Heart left ventricle (tissue), 13 donors: ENCODE measurements around the gene TAS2R19.

Experiments used
- POLR2A ChIP-seq, 2 donors: fragments of 450-650 bp; IDR thresholded peaks; one replicate each; pipeline ENCODE4 v1.6.1; 2017; ENCODE audit warnings: antibody characterized with exemption in 2 of 2, mild to moderate bottlenecking in 2 of 2, moderate library complexity in 2 of 2
- TF ChIP-seq, protein P1 (sequence below), 12 donors: fragments of 200-600 bp; sonication (generic) in 4 of 12; IDR thresholded peaks; one replicate each; pipeline versions ENCODE4 v1.5.0 to v1.8.0; 2018 to 2022; ENCODE audit warnings: antibody characterized with exemption in 12 of 12, mild to moderate bottlenecking in 5 of 12
- donor health status: ischemic (EF 13 %, LVEDD 7.1; RV severe dilation, severe dysfunction).
- donor health status: DM: no; HTN: yes; CAD: no.
- donor health status: DM: no; HTN: no; CAD: no.
- donor health status: ischemic (EF 25% LVEDD 6.9; RV normal size, moderate dysfunction).
- donor health status: ischemic (EF 25% LVEDD 5.7; RV mildly dilated, moderate dysfunction).
- donor health status: ischemic (EF 35%, LVEDD 5.7; RV mildly dilated, moderate dysfunction).
- donor health status: nonischemic (EF 11% LVEDD 7.7; RV severe dilation, severe dysfunction).
- donor health status: DM: yes; HTN: yes; CAD: no.
- donor health status: PGD.
- donor health status: ischemic (EF 29% LVEDD 5.4; RV normal size, mild dysfunction).
- donor health status: nonischemic (EF 23%, LVEDD 6.1; RV moderate dilation, normal function).

DNA sequence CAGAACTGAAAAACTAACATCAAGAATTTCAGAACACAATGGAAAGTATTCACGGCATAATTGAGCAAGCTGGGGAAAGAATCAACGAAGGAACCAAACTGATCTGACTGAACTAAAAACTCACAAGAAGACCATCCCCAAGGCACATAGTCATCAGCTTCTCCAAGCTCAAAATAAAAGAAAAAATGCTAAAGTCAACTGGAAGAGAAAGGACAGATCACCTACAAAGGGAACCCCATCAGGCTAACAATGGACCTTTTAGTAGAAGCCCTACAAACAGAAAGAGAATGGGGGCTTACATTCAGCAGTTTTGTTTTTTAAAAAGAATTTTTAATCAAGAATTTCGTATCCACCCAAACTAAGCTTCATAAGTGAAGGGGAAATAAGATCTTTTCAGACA lies 47.5 kb downstream of the TAS2R19 start:
- TF ChIP-seq, protein P1, sequence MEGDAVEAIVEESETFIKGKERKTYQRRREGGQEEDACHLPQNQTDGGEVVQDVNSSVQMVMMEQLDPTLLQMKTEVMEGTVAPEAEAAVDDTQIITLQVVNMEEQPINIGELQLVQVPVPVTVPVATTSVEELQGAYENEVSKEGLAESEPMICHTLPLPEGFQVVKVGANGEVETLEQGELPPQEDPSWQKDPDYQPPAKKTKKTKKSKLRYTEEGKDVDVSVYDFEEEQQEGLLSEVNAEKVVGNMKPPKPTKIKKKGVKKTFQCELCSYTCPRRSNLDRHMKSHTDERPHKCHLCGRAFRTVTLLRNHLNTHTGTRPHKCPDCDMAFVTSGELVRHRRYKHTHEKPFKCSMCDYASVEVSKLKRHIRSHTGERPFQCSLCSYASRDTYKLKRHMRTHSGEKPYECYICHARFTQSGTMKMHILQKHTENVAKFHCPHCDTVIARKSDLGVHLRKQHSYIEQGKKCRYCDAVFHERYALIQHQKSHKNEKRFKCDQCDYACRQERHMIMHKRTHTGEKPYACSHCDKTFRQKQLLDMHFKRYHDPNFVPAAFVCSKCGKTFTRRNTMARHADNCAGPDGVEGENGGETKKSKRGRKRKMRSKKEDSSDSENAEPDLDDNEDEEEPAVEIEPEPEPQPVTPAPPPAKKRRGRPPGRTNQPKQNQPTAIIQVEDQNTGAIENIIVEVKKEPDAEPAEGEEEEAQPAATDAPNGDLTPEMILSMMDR (IDR thresholded peaks at IDR 0.05), result no peak
- TF ChIP-seq POLR2A (IDR thresholded peaks at IDR 0.05), result no peak
